ENCODE measurements around the gene PRKACG.

- TF ChIP-seq CTCF (IDR thresholded peaks at IDR 0.05; ENCODE audit: low read depth, low read length, poor library complexity, severe bottlenecking) (no peak), EZH2phosphoT487 (IDR thresholded peaks at IDR 0.05; ENCODE audit: borderline replicate concordance, low read length) (no peak)
Measured at GRCh38 chr9:68970151-68970550, 43.8 kb downstream of the PRKACG start.

All from DOHH2 (cell line).